ENCODE results near the gene ZNRF1.
"Not testable (repeated sequence)": the region's sequence is repeated elsewhere in the genome, so short reads cannot be mapped to it uniquely, and the experiment has no call there.

ZNRF1 gene

GRCh38 chr16:75122609-75123008 is 123.8 kb downstream of the ZNRF1 start:
- Histone ChIP-seq H3K36me3 (ENCODE audit: insufficient read depth, low read length) (no peaks in the 10 kb centered on the region), H3K27ac (no peak overlapping the region), H3K9ac (ENCODE audit: insufficient read length) (no peak overlapping the region), H3K4me3 (no peak overlapping the region), H3K9me3 (ENCODE audit: low read depth, low read length) (no peaks in the 10 kb centered on the region)
- no peak for DNase-seq (ENCODE audit: low read depth, low spot score)
- TF ChIP-seq FOXP2 (optimal IDR thresholded peaks at IDR 0.05; ENCODE audit: control extremely low read depth, extremely low read length, insufficient read depth) = no peak
- TF ChIP-seq POLR2AphosphoS5 (IDR thresholded peaks at IDR 0.05; ENCODE audit: borderline replicate concordance, low read depth, low read length) = no peak
- no peak for TF ChIP-seq EZH2 (IDR thresholded peaks at IDR 0.05)

- H3K9me3 ChIP-seq (ENCODE audit: low read depth, low read length) = no peaks in the 10 kb centered on the region
- no peak overlapping the region for H3K9ac ChIP-seq (ENCODE audit: insufficient read length)
Measured at GRCh38 chr16:75127713-75128415, 129.0 kb downstream of the ZNRF1 start.

GRCh38 chr16:75129421-75130149 is 130.8 kb downstream of the ZNRF1 start:
- DNase-seq (ENCODE audit: low read depth, low spot score); H3K9ac ChIP-seq (ENCODE audit: insufficient read length); H3K36me3 ChIP-seq (ENCODE audit: insufficient read depth, low read length); H3K27ac ChIP-seq; H3K4me3 ChIP-seq; H3K9me3 ChIP-seq (ENCODE audit: low read depth, low read length): not testable (repeated sequence)

More at GRCh38 chr16:75127713-75128415, 129.0 kb downstream of the ZNRF1 start:
- Histone ChIP-seq H3K36me3 (ENCODE audit: insufficient read depth, low read length) (no peaks in the 10 kb centered on the region), H3K27ac (no peak overlapping the region), H3K4me3 (no peak overlapping the region)
- TF ChIP-seq POLR2AphosphoS5 (IDR thresholded peaks at IDR 0.05; ENCODE audit: borderline replicate concordance, low read depth, low read length) = no peak
- no peak for TF ChIP-seq EZH2 (IDR thresholded peaks at IDR 0.05)
- TF ChIP-seq FOXP2 (optimal IDR thresholded peaks at IDR 0.05; ENCODE audit: control extremely low read depth, extremely low read length, insufficient read depth) = no peak
- no peak for DNase-seq (ENCODE audit: low read depth, low spot score)

- DNase-seq (ENCODE audit: low read depth, low spot score) = no peak
- Histone ChIP-seq H3K9ac (ENCODE audit: insufficient read length) (no peak overlapping the region), H3K4me3 (no peak overlapping the region), H3K9me3 (ENCODE audit: low read depth, low read length) (no peaks in the 10 kb centered on the region), H3K36me3 (ENCODE audit: insufficient read depth, low read length) (no peaks in the 10 kb centered on the region), H3K27ac (no peak overlapping the region)
- TF ChIP-seq FOXP2 (optimal IDR thresholded peaks at IDR 0.05; ENCODE audit: control extremely low read depth, extremely low read length, insufficient read depth) (no peak), POLR2AphosphoS5 (IDR thresholded peaks at IDR 0.05; ENCODE audit: borderline replicate concordance, low read depth, low read length) (no peak), EZH2 (IDR thresholded peaks at IDR 0.05) (no peak)
Measured at GRCh38 chr16:75130150-75130771, 131.4 kb downstream of the ZNRF1 start.

GRCh38 chr16:75131081-75131480 is 132.3 kb downstream of the ZNRF1 start:
- no peak for TF ChIP-seq POLR2AphosphoS5 (IDR thresholded peaks at IDR 0.05; ENCODE audit: borderline replicate concordance, low read depth, low read length)
- DNase-seq (ENCODE audit: low read depth, low spot score) = no peak
- no peaks in the 10 kb centered on the region for H3K36me3 ChIP-seq (ENCODE audit: insufficient read depth, low read length)
- no peak overlapping the region for H3K9ac ChIP-seq (ENCODE audit: insufficient read length)
- no peak overlapping the region for H3K4me3 ChIP-seq
- no peak overlapping the region for H3K27ac ChIP-seq
- H3K9me3 ChIP-seq (ENCODE audit: low read depth, low read length) = no peaks in the 10 kb centered on the region

- no peak overlapping the region for H3K27ac ChIP-seq
- H3K9ac ChIP-seq (ENCODE audit: insufficient read length) = no peak overlapping the region
- no peak for DNase-seq (ENCODE audit: low read depth, low spot score)
Measured at GRCh38 chr16:75138233-75138632, 139.4 kb downstream of the ZNRF1 start.

GRCh38 chr16:75138636-75139035 is 139.8 kb downstream of the ZNRF1 start:
- no peak overlapping the region for H3K4me3 ChIP-seq
- H3K27ac ChIP-seq = no peak overlapping the region
- DNase-seq (ENCODE audit: low read depth, low spot score) = peak; percentile 66
- no peaks in the 10 kb centered on the region for H3K36me3 ChIP-seq (ENCODE audit: insufficient read depth, low read length)
- no peak for TF ChIP-seq FOXP2 (optimal IDR thresholded peaks at IDR 0.05; ENCODE audit: control extremely low read depth, extremely low read length, insufficient read depth)
- TF ChIP-seq EZH2 (IDR thresholded peaks at IDR 0.05) = no peak
- no peak for TF ChIP-seq POLR2AphosphoS5 (IDR thresholded peaks at IDR 0.05; ENCODE audit: borderline replicate concordance, low read depth, low read length)
- H3K9ac ChIP-seq (ENCODE audit: insufficient read length) = no peak overlapping the region
- H3K9me3 ChIP-seq (ENCODE audit: low read depth, low read length) = no peaks in the 10 kb centered on the region

More at GRCh38 chr16:75138233-75138632, 139.4 kb downstream of the ZNRF1 start:
- Histone ChIP-seq H3K9me3 (ENCODE audit: low read depth, low read length) (no peaks in the 10 kb centered on the region), H3K4me3 (no peak overlapping the region), H3K36me3 (ENCODE audit: insufficient read depth, low read length) (no peaks in the 10 kb centered on the region)
- TF ChIP-seq FOXP2 (optimal IDR thresholded peaks at IDR 0.05; ENCODE audit: control extremely low read depth, extremely low read length, insufficient read depth) (no peak), POLR2AphosphoS5 (IDR thresholded peaks at IDR 0.05; ENCODE audit: borderline replicate concordance, low read depth, low read length) (no peak)

GRCh38 chr16:75139498-75139897 is 140.7 kb downstream of the ZNRF1 start:
- Histone ChIP-seq H3K4me3 (no peak overlapping the region), H3K9me3 (ENCODE audit: low read depth, low read length) (no peaks in the 10 kb centered on the region), H3K36me3 (ENCODE audit: insufficient read depth, low read length) (no peaks in the 10 kb centered on the region), H3K27ac (no peak overlapping the region), H3K9ac (ENCODE audit: insufficient read length) (no peak overlapping the region)
- no peak for DNase-seq (ENCODE audit: low read depth, low spot score)
- TF ChIP-seq FOXP2 (optimal IDR thresholded peaks at IDR 0.05; ENCODE audit: control extremely low read depth, extremely low read length, insufficient read depth) (no peak), EZH2 (IDR thresholded peaks at IDR 0.05) (no peak), POLR2AphosphoS5 (IDR thresholded peaks at IDR 0.05; ENCODE audit: borderline replicate concordance, low read depth, low read length) (no peak)
